ENCODE data around the gene IYD. TPM values are rescaled to one million over a fixed set of nuclear protein-coding genes. Genes with fewer than 3 reads are reported as not detected.
"Not testable (repeated sequence)": the region's sequence is repeated elsewhere in the genome, so short reads cannot be mapped to it uniquely, and the experiment has no call there.

The IYD gene
- total and polyA plus RNA-seq, 2 donors (not counting 1 experiment from before 2014, with no cell fraction given) = not detected

- H3K4me1 ChIP-seq (ENCODE audit: control insufficient read depth, extremely low read depth, insufficient read depth, low read length) = no peaks in the 10 kb centered on the region
- no peaks in the 10 kb centered on the region for H3K9me3 ChIP-seq (ENCODE audit: control insufficient read depth, insufficient read depth, low read depth, low read length)
- H3K4me3 ChIP-seq (replicated peaks in 1 of 4; ENCODE audit: control extremely low read depth in 1 of 4, insufficient read depth in 1 of 4, low read depth in 3 of 4, low read length in 4 of 4) = no peak overlapping the region
- H3K36me3 ChIP-seq (ENCODE audit: control insufficient read depth, insufficient read depth, low read length) = no peaks in the 10 kb centered on the region
- no peaks in the 10 kb centered on the region for H4K20me1 ChIP-seq (ENCODE audit: control insufficient read depth, extremely low read depth, insufficient read depth, low read length)
- no peak overlapping the region for H3K4me2 ChIP-seq (ENCODE audit: extremely low read depth, insufficient read depth, low read length)
- H3K9ac ChIP-seq (ENCODE audit: insufficient read depth, low read length) = no peak overlapping the region
- DNase-seq (ENCODE audit: low read depth in 2 of 2) = no peak
- no peak overlapping the region for H3K27ac ChIP-seq (ENCODE audit: insufficient read depth, low read length)
- H3K27me3 ChIP-seq (ENCODE audit: control insufficient read depth, insufficient read depth, low read length) = no peaks in the 10 kb centered on the region
- no peak for TF ChIP-seq EZH2 (IDR thresholded peaks at IDR 0.05; ENCODE audit: low read length, missing control alignments)
- no peak for TF ChIP-seq CTCF (conservative IDR thresholded peaks at IDR 0.05 in 1 of 2, IDR thresholded peaks at IDR 0.05 in 1 of 2; ENCODE audit: low read depth in 1 of 2, low read length in 2 of 2)
- H2AFZ ChIP-seq (ENCODE audit: low read length) = no peak overlapping the region
- H3K79me2 ChIP-seq (ENCODE audit: control insufficient read depth, insufficient read depth, low read length) = no peaks in the 10 kb centered on the region
Observed at GRCh38 chr6:150371356-150371755, 2.5 kb downstream of the IYD start.

GRCh38 chr6:150372051-150372450 lies 3.2 kb downstream of the IYD start:
- Histone ChIP-seq H3K9me3 (ENCODE audit: control insufficient read depth, insufficient read depth, low read depth, low read length) (no peaks in the 10 kb centered on the region), H4K20me1 (ENCODE audit: control insufficient read depth, extremely low read depth, insufficient read depth, low read length) (no peaks in the 10 kb centered on the region), H3K27ac (ENCODE audit: insufficient read depth, low read length) (no peak overlapping the region), H3K4me3 (replicated peaks in 1 of 4; ENCODE audit: control extremely low read depth in 1 of 4, insufficient read depth in 1 of 4, low read depth in 3 of 4, low read length in 4 of 4) (no peak overlapping the region), H3K4me1 (ENCODE audit: control insufficient read depth, extremely low read depth, insufficient read depth, low read length) (no peaks in the 10 kb centered on the region), H3K79me2 (ENCODE audit: control insufficient read depth, insufficient read depth, low read length) (no peaks in the 10 kb centered on the region), H2AFZ (ENCODE audit: low read length) (no peak overlapping the region), H3K36me3 (ENCODE audit: control insufficient read depth, insufficient read depth, low read length) (no peaks in the 10 kb centered on the region), H3K9ac (ENCODE audit: insufficient read depth, low read length) (no peak overlapping the region), H3K27me3 (ENCODE audit: control insufficient read depth, insufficient read depth, low read length) (no peaks in the 10 kb centered on the region), H3K4me2 (ENCODE audit: extremely low read depth, insufficient read depth, low read length) (no peak overlapping the region)
- no peak for TF ChIP-seq EZH2 (IDR thresholded peaks at IDR 0.05; ENCODE audit: low read length, missing control alignments)
- no peak for TF ChIP-seq CTCF (conservative IDR thresholded peaks at IDR 0.05 in 1 of 2, IDR thresholded peaks at IDR 0.05 in 1 of 2; ENCODE audit: low read depth in 1 of 2, low read length in 2 of 2)
- DNase-seq (ENCODE audit: low read depth in 2 of 2) = peak in 1 of 2 donors; percentile 53

GRCh38 chr6:150373260-150373701 lies 4.5 kb downstream of the IYD start:
- Histone ChIP-seq H3K79me2 (ENCODE audit: control insufficient read depth, insufficient read depth, low read length) (no peaks in the 10 kb centered on the region), H4K20me1 (ENCODE audit: control insufficient read depth, extremely low read depth, insufficient read depth, low read length) (no peaks in the 10 kb centered on the region), H3K4me1 (ENCODE audit: control insufficient read depth, extremely low read depth, insufficient read depth, low read length) (no peaks in the 10 kb centered on the region), H3K9ac (ENCODE audit: insufficient read depth, low read length) (no peak overlapping the region), H3K9me3 (ENCODE audit: control insufficient read depth, insufficient read depth, low read depth, low read length) (no peaks in the 10 kb centered on the region), H3K36me3 (ENCODE audit: control insufficient read depth, insufficient read depth, low read length) (no peaks in the 10 kb centered on the region), H3K4me2 (ENCODE audit: extremely low read depth, insufficient read depth, low read length) (no peak overlapping the region), H3K4me3 (replicated peaks in 1 of 4; ENCODE audit: control extremely low read depth in 1 of 4, insufficient read depth in 1 of 4, low read depth in 3 of 4, low read length in 4 of 4) (no peak overlapping the region), H2AFZ (ENCODE audit: low read length) (no peak overlapping the region), H3K27ac (ENCODE audit: insufficient read depth, low read length) (no peak overlapping the region), H3K27me3 (ENCODE audit: control insufficient read depth, insufficient read depth, low read length) (no peaks in the 10 kb centered on the region)
- TF ChIP-seq EZH2 (IDR thresholded peaks at IDR 0.05; ENCODE audit: low read length, missing control alignments) (no peak), CTCF (conservative IDR thresholded peaks at IDR 0.05 in 1 of 2, IDR thresholded peaks at IDR 0.05 in 1 of 2; ENCODE audit: low read depth in 1 of 2, low read length in 2 of 2) (no peak)
- DNase-seq (ENCODE audit: low read depth in 2 of 2) = peak; percentile 38 to 62

GRCh38 chr6:150374346-150374745 lies 5.5 kb downstream of the IYD start:
- H3K4me1 ChIP-seq (ENCODE audit: control insufficient read depth, extremely low read depth, insufficient read depth, low read length); H3K4me3 ChIP-seq (replicated peaks in 1 of 4; ENCODE audit: control extremely low read depth in 1 of 4, insufficient read depth in 1 of 4, low read depth in 3 of 4, low read length in 4 of 4); H3K79me2 ChIP-seq (ENCODE audit: control insufficient read depth, insufficient read depth, low read length); H3K9me3 ChIP-seq (ENCODE audit: control insufficient read depth, insufficient read depth, low read depth, low read length); H3K27me3 ChIP-seq (ENCODE audit: control insufficient read depth, insufficient read depth, low read length); H4K20me1 ChIP-seq (ENCODE audit: control insufficient read depth, extremely low read depth, insufficient read depth, low read length); H3K27ac ChIP-seq (ENCODE audit: insufficient read depth, low read length); H2AFZ ChIP-seq (ENCODE audit: low read length); H3K4me2 ChIP-seq (ENCODE audit: extremely low read depth, insufficient read depth, low read length); DNase-seq (ENCODE audit: low read depth in 2 of 2); H3K9ac ChIP-seq (ENCODE audit: insufficient read depth, low read length); H3K36me3 ChIP-seq (ENCODE audit: control insufficient read depth, insufficient read depth, low read length): not testable (repeated sequence)

Measured in fibroblast of lung (primary cell).